ENCODE results near the gene KCNN3.

The KCNN3 gene

GRCh38 chr1:154838988-154839387 is 31.1 kb downstream of the KCNN3 start:
- DNase-seq, result no peak

DNA sequence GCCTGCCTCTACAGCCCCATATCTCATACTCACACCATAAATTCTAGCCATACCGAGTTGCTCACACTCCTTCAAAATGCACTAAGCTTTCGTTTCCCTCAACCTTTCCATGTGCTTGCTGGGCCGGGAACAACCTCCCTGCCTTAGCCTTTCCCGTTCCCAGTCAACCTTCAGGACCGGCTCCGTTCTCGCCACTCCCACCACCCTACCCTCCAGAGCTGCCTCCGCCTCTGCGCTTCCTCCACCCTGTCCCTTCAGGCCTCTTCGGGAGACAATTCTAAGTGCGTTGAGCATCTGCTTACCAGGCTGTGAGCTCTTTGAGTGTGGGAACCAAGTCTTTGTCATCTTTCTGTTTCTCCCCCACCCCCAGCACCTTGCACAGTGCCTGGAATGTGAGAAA is 31.6 kb downstream of the KCNN3 start:
- no peak for DNase-seq

DNA sequence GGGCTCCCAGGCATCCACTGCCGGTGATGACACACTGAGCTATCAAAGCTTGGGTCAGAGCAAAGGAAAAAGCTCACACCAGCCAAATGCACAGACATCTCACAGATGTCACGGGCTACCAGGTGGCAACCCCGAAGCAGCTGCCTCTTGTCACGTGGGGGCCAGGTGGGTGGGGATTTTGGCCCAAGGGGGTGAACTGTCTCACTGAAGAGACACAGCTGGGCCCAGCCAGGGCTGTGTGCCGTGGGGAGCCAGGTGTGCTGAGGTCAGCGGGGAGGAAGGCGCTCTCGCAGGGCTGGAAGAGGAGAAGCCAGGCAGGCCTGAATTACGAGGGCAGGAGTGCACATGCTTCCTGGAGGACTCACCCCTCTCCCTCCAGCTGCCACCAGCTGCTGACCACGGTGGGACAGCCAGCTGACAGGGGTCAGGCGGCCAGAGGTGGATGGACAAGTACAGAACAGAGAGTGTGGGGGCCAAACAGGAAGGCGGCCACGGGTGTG is 32.4 kb downstream of the KCNN3 start:
- no peak for DNase-seq

GRCh38 chr1:154837034-154837671 is 32.9 kb downstream of the KCNN3 start:
- no peak for DNase-seq

GRCh38 chr1:154835531-154836324 is 34.4 kb downstream of the KCNN3 start:
- DNase-seq, result no peak

DNA sequence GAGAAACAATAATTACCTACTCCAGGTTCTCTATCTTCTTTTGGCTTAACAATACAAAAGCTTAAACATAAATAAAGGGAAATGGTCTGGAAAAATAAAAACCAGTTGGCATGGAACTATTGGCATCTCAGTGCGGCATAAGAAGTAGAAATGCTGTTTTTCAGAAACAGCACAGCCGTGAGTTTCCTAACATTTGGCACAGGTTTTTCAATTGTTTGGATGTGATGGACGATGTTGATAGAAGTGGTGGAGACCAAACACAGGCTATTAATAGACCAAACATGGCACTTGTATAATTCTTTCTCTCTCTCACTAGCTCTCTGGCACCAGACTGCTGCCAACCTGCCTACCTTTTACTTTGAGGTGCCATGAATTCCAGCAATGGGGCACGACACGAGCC is 36.2 kb downstream of the KCNN3 start:
- DNase-seq, result no peak

- no peak for DNase-seq
These were observed 36.9 kb downstream of the KCNN3 start for GRCh38 chr1:154833209-154833608.

GRCh38 chr1:154832384-154832783 is 37.7 kb downstream of the KCNN3 start:
- no peak for DNase-seq

GRCh38 chr1:154831462-154831861 is 38.6 kb downstream of the KCNN3 start:
- DNase-seq, result no peak

DNA sequence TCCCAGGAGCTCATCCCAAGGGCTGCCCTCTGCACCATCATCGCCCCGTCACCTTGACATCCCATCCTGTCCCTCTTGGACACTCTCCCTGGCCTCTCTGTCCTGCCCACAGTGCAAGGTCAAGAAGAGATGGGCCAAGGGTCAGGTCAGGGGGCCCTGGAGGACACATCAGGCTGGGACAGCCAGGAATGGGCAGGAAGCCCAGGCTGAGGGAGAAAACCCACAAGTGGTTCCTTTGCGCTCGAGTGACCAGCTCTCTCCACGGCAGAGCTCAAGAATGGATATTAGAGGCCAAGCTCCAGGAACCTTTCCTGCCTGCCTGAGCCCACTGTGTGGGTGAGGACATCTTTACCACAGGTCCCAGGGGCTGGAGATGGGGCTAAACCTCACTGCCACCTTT is 41.0 kb downstream of the KCNN3 start:
- DNase-seq, result no peak

DNA sequence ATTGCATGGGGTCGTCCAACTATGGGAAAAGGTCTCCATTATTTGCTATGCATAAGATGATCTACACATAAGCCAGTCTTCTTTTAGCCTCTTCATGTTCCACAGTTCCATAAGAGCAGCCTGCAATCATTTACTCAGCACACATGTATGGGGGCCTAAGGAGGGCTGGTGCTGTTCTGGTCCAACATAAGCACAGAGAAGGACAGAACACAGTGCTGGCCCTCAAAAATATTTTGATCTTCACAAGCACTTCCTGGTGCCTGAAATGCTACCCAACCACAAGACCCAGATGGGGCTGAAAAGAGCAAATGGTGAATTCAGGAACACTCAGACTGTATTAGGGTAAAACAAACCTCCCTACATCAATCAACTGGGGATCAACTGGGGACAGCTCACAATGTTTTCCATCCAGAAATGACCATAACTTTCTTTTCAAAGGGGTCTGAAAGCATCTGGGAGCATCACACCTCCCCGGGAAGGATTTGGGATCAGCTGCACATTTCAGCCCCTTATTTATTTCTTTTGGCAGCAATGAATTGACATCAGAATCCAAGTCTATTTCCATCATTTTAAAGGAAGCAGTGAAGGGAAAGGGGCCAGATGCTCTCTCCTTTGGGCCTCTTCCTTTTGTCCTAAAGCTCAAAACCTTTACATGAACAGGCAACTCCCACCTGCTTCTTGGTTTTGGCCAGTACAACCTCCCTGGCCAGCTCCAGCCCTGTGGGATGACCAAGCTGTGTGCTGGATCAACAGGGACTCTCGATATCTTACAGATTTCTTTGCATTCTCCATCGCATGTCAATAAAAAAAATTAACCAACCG is 45.7 kb downstream of the KCNN3 start:
- no peak for DNase-seq

GRCh38 chr1:154822717-154823116 is 47.4 kb downstream of the KCNN3 start:
- DNase-seq, result no peak

DNA sequence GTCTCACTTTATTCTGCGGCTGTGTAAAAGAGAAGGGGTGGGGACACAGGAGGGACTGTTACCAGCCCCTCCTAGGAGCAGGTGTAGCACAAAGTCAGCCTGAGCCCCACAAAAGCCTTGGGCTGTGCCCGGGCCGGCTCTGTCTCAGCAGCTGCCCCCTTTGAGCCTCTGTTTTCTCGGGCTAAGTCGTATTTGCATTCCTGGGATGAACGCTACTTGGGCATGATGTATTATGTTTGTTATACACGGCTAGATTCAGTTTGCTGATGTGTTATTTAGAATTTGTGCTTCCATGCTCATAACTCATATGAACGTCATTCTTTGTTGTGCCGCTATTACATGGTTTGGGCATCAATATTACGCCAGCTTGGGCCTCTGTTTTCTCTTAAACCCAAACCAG is 47.8 kb downstream of the KCNN3 start:
- no peak for DNase-seq

DNA sequence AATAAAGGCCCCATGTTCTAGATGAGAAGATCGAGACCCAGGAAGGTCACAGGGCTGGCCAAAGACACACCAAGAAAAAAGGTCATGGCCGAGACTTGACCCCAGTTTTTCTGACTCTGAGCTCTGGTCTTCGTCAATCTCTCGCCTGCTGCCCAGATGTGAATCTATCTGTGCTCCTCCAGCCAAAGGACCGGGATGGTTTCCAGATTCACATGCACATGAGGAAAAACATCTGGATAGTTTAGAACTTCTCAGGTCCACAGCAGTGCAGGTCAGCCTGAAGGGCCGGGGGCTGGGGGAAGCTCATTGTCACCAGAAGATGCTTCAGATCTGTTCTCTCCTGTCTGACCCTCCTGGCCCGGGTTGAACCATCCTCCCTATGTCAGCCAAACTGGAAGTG is 49.0 kb downstream of the KCNN3 start:
- no peak for DNase-seq

- DNase-seq, result no peak
These were observed 49.4 kb downstream of the KCNN3 start for GRCh38 chr1:154820646-154821045.

- DNase-seq, result peak; percentile 5
These were observed 50.2 kb downstream of the KCNN3 start for GRCh38 chr1:154819628-154820590.

GRCh38 chr1:154818911-154819310 is 51.2 kb downstream of the KCNN3 start:
- no peak for DNase-seq

GRCh38 chr1:154816937-154817336 is 53.1 kb downstream of the KCNN3 start:
- DNase-seq, result no peak

- no peak for DNase-seq
These were observed 53.7 kb downstream of the KCNN3 start for GRCh38 chr1:154816369-154816768.

- no peak for DNase-seq
These were observed 56.1 kb downstream of the KCNN3 start for GRCh38 chr1:154813846-154814505.

- DNase-seq, result no peak
These were observed 56.7 kb downstream of the KCNN3 start for GRCh38 chr1:154813300-154813816.

Data from T-helper 9 cell (primary cell).